ENCODE data around the gene RAC3. TPM values are rescaled to one million over a fixed set of nuclear protein-coding genes. Genes with fewer than 3 reads are reported as not detected.
A peak's percentile ranks its signal among the peaks of the same experiment; 100 is the strongest.

Gene RAC3
- total and polyA plus RNA-seq, 2 experiments from 2014 or later: 9.9 to 73.7 TPM

DNA sequence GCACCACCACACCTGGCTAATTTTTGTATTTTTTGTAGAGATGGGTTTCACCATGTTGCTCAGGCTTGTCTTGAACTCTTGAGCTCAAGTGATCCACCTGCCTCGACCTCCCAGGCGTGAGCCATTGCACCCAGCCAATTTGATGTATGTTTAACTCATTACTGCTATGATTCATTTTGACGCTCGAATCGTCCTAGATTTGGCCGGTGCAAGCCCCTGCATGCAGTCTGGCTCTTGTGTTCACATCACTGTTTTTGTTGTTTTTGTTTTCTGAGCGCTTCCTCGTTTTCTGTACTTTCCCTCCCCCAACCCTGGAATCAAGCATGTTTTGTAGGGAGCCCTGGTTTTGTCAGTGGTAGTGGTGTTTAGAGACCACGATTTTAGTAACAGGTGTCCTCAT, 42.0 kb downstream of the RAC3 start:
- TF ChIP-seq, protein P1, sequence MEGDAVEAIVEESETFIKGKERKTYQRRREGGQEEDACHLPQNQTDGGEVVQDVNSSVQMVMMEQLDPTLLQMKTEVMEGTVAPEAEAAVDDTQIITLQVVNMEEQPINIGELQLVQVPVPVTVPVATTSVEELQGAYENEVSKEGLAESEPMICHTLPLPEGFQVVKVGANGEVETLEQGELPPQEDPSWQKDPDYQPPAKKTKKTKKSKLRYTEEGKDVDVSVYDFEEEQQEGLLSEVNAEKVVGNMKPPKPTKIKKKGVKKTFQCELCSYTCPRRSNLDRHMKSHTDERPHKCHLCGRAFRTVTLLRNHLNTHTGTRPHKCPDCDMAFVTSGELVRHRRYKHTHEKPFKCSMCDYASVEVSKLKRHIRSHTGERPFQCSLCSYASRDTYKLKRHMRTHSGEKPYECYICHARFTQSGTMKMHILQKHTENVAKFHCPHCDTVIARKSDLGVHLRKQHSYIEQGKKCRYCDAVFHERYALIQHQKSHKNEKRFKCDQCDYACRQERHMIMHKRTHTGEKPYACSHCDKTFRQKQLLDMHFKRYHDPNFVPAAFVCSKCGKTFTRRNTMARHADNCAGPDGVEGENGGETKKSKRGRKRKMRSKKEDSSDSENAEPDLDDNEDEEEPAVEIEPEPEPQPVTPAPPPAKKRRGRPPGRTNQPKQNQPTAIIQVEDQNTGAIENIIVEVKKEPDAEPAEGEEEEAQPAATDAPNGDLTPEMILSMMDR (IDR thresholded peaks at IDR 0.05; ENCODE audit: low read depth, low read length): no peak
- no peak for DNase-seq (ENCODE audit: low read depth in 1 of 2, low spot score in 1 of 2)

DNA sequence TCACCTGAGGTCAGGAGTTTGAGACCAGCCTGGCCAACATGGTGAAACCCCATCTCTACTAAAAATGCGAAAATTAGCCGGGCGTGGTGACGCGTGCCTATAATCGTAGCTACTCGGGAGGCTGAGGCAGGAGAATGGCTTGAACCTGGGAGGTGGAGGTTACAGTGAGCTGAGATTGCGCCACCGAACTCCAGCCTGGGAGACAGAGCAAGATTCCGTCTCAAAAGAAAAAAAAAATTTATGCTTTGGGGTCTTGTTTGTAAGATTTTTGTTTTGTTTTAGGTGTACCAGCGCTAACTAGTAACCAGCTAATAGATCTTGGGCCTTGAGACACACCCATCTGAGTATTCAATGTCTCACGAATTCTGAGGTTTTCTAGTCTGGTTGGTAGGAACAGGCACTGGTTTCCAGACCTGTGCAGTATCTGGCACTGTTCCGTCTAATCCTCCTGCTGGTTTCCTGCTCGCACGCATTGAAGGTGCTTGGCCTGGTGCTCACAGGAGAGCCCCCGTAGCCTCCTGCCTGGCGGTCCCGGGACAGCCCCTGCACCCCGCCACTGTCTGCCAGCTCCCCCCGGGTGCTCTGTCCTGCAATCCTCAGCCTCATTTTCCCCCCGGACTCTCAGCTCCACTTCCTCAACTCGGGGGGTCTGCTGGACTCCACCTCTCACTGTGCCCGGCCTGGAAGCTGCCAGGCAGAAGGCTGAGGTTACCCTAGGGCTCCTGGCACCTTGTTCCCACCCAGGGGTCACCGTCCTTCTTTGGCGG, 44.7 kb downstream of the RAC3 start:
- Histone ChIP-seq H3K27me3 (no peaks in the 10 kb centered on the region), H3K9me3 (ENCODE audit: low read depth) (no peaks in the 10 kb centered on the region), H3K4me3 (no peak overlapping the region), H3K4me1 (ENCODE audit: low read depth) (no peaks in the 10 kb centered on the region), H3K36me3 (peaks cover 22% of the 10 kb centered on the region), H3K27ac (no peak overlapping the region)
- peak in 1 of 2 donors; percentile 8 for DNase-seq (ENCODE audit: low read depth in 1 of 2, low spot score in 1 of 2)
- TF ChIP-seq, protein P1 (IDR thresholded peaks at IDR 0.05; ENCODE audit: low read depth, low read length): no peak

More for the DNA sequence above, 42.0 kb downstream of the RAC3 start:
- no peaks in the 10 kb centered on the region for H3K4me1 ChIP-seq (ENCODE audit: low read depth)
- no peak overlapping the region for H3K27ac ChIP-seq
- H3K4me3 ChIP-seq: no peak overlapping the region
- no peaks in the 10 kb centered on the region for H3K9me3 ChIP-seq (ENCODE audit: low read depth)
- H3K36me3 ChIP-seq: peaks cover 3% of the 10 kb centered on the region
- H3K27me3 ChIP-seq: no peaks in the 10 kb centered on the region

- no peak for DNase-seq (ENCODE audit: low read depth in 1 of 2, low spot score in 1 of 2)
- Histone ChIP-seq H3K27me3 (no peaks in the 10 kb centered on the region), H3K27ac (peak overlapping the region; percentile 51), H3K9me3 (ENCODE audit: low read depth) (no peaks in the 10 kb centered on the region), H3K36me3 (peaks cover 27% of the 10 kb centered on the region), H3K4me1 (ENCODE audit: low read depth) (no peaks in the 10 kb centered on the region), H3K4me3 (no peak overlapping the region)
- TF ChIP-seq, protein P1 (IDR thresholded peaks at IDR 0.05; ENCODE audit: low read depth, low read length): no peak
Measured at GRCh38 chr17:82076785-82077591, 45.5 kb downstream of the RAC3 start.

- Histone ChIP-seq H3K36me3 (peaks cover 30% of the 10 kb centered on the region), H3K9me3 (ENCODE audit: low read depth) (no peaks in the 10 kb centered on the region), H3K27ac (peak overlapping the region; percentile 51), H3K27me3 (no peaks in the 10 kb centered on the region), H3K4me1 (ENCODE audit: low read depth) (no peaks in the 10 kb centered on the region), H3K4me3 (no peak overlapping the region)
- TF ChIP-seq, protein P1 (IDR thresholded peaks at IDR 0.05; ENCODE audit: low read depth, low read length): no peak
- DNase-seq (ENCODE audit: low read depth in 1 of 2, low spot score in 1 of 2): peak in 1 of 2 donors; percentile 20
Measured at GRCh38 chr17:82077617-82078358, 46.3 kb downstream of the RAC3 start.

DNA sequence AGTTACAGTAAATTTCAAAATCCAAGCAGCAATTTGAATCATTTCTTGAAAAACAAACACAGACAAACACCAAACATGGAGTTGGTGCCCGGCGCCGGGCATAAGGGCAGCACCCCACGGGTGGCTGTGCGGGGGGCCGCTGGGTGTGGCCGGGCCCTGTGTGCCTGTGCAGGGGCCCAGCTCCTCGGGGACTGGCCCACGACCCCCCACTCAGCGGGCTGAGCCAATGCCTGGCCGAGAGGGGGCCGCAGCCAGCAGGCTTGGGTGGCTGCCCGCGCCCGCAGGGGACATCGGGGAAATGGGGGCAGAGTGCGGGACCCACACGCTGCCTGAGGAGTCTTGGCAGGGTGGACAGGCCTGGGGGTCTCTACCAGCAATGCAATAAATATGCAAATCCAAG, 47.0 kb downstream of the RAC3 start:
- Histone ChIP-seq H3K4me3 (no peak overlapping the region), H3K36me3 (peaks cover 37% of the 10 kb centered on the region), H3K27ac (no peak overlapping the region), H3K9me3 (ENCODE audit: low read depth) (no peaks in the 10 kb centered on the region), H3K4me1 (ENCODE audit: low read depth) (no peaks in the 10 kb centered on the region), H3K27me3 (no peaks in the 10 kb centered on the region)
- DNase-seq (ENCODE audit: low read depth in 1 of 2, low spot score in 1 of 2): no peak
- TF ChIP-seq, protein P1 (IDR thresholded peaks at IDR 0.05; ENCODE audit: low read depth, low read length): no peak
